Activated CD4-positive, CD25-positive, alpha-beta regulatory T cell treated with anti-CD3 and anti-CD28 coated beads, Interleukin-2, amount 50 U/mL, for 24 hours (primary cell): Measurements from ENCODE around the gene RAD23A.
"Not testable (repeated sequence)": the region's sequence is repeated elsewhere in the genome, so short reads cannot be mapped to it uniquely, and the experiment has no call there.

Source experiments
- ATAC-seq, 2 donors: fragments of 150-1000 bp; cut with Tn5 transposase; one replicate each; pipeline ENCODE4 v1.10.0; 2021; ENCODE audit warnings: mild to moderate bottlenecking in 1 of 2, moderate library complexity in 1 of 2

Gene RAD23A

DNA sequence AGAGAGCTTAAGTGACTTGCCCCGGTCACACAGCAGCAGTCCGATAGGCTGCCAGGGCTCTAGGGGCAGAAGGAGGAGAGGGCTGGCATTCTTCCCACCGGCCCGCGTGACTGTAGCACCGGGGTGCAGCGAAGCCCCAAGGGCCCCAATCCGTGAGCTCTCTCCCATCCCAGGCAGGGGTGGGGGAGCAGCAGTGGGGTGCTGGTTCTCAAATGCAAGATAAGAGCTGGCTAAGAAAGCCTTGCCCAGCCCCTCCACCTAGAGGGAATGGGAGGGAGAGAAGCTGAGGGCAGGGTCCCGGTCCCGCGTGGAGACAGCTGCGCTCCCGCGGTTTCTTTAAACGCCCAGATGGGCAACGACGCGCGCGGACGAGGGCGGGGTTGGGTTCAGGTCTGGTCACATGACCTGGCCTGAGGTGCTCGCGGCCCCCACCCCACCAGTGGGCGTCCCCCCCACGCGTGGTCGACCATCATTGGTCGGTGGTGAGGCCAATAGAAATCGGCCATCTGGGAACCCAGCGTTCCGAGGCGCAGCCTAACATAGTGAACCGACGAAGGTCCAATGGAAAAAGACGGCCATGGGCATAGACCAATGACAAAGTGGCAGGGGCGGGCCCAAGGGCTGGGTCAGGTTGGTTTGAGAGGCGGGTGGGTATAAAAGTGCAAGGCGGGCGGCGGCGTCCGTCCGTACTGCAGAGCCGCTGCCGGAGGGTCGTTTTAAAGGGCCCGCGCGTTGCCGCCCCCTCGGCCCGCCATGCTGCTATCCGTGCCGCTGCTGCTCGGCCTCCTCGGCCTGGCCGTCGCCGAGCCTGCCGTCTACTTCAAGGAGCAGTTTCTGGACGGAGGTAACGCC is 7.5 kb upstream of the RAD23A start, which contains the start of gene CALR:
Gene CALR, plus strand, starts transcription at position 683 of the 852 bp plus-strand sequence. Its CDS starts 71 bp downstream, at position 754.
- peak; percentile 89 to 92 for ATAC-seq

DNA sequence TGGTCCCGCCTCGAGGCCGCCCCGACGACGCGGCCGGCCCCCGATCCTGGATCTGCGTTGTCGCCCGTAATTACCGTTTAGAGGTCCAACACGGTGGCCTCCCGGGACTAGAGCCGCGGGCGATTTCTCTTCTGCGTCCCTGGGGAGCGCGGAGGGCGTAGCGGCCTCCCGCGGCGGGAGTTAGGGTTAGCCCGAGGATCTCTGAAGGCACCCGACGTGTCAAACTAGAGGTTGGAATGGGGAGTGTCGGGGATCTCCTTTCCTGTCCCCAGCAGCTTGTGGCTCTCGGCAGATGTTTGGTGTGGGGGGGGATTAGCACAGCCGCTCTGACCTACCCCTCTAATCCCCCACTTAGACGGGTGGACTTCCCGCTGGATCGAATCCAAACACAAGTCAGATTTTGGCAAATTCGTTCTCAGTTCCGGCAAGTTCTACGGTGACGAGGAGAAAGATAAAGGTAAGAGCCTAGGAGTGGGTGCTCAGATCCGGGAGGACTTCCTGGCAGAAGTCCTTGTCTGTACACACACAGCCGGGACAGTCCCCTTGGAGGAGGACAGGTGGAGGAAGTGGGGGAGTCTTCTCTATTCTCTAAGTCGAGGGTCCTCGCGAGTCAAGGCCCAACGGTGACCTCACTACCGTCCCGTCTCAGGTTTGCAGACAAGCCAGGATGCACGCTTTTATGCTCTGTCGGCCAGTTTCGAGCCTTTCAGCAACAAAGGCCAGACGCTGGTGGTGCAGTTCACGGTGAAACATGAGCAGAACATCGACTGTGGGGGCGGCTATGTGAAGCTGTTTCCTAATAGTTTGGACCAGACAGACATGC is 6.7 kb upstream of the RAD23A start:
- ATAC-seq: peak; percentile 2 to 7

DNA sequence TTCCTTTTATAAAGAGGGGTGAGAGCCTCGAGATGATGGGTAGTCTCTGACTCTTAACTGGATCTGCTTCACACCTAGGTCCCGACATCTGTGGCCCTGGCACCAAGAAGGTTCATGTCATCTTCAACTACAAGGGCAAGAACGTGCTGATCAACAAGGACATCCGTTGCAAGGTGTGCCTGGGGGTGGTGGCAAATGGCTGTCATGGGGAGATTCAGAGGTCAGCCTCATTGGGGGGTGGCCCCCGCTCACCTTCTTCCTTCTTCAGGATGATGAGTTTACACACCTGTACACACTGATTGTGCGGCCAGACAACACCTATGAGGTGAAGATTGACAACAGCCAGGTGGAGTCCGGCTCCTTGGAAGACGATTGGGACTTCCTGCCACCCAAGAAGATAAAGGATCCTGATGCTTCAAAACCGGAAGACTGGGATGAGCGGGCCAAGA is 5.7 kb upstream of the RAD23A start:
- no peak for ATAC-seq

DNA sequence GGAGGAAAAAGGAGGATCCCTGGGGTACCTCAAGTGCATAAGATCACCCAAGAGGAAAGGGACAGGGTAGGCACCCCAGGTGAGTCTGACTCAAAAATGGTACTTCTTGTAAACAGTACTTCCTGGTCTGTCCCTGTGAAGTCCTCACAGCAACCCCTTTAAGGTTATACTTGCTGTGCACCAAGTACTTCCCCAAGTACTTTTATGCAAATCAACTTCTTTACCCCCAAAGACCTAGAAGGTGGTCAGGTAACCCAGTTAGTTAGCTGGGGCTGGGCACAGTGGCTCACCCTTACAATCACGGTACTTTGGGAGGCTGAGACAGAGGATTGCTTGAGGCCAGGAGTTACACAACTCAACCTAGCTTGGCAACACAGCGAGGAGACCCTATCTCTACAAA is 4.8 kb upstream of the RAD23A start:
- ATAC-seq: no peak

DNA sequence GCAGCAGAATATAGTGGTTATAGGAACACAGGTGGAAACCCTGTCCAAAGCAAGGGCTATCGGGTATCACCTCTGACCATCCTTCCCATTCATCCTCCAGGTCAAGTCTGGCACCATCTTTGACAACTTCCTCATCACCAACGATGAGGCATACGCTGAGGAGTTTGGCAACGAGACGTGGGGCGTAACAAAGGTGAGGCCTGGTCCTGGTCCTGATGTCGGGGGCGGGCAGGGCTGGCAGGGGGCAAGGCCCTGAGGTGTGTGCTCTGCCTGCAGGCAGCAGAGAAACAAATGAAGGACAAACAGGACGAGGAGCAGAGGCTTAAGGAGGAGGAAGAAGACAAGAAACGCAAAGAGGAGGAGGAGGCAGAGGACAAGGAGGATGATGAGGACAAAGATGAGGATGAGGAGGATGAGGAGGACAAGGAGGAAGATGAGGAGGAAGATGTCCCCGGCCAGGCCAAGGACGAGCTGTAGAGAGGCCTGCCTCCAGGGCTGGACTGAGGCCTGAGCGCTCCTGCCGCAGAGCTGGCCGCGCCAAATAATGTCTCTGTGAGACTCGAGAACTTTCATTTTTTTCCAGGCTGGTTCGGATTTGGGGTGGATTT is 2.1 kb upstream of the RAD23A start:
- ATAC-seq: no peak

DNA sequence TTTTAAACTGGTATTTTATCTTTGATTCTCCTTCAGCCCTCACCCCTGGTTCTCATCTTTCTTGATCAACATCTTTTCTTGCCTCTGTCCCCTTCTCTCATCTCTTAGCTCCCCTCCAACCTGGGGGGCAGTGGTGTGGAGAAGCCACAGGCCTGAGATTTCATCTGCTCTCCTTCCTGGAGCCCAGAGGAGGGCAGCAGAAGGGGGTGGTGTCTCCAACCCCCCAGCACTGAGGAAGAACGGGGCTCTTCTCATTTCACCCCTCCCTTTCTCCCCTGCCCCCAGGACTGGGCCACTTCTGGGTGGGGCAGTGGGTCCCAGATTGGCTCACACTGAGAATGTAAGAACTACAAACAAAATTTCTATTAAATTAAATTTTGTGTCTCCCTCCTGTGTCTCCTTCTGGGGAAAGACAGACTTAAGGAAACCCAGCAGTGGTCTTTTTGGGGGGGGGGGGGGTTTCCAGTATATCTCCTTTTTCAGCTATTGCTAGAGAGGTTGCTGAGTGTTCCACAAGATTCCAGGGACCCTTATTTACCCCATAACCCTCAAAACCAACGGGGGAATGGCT is 1.5 kb upstream of the RAD23A start:
- ATAC-seq: no peak

DNA sequence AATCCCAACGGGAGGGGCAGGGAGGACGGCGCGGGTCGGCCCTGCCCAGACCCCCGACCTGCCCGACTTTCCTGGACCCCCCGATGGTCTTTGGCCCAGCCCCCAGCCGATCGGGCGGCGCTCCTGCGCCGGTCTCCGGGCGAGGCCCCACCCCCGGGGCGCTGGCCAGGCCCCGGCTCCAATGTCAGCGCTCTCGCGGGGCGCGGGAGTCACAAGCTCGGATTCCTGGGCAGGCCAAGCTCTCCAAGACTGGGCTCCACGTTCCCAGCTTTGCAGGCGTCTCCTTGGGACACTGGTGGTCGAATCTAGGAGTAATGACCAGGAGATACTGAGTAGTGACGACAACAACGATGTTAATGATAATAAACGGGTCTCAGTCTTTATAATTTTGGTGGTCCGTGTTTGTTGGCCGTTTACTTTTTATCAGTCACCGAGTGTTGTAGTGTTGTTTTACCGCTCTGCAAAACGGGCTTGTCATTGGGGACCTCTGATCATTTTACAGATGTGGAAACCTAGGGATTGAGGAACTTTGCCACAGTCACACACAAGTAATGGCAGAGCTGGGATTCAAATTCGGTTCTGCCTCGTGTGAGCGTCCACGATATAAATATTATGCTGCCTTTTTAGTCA is 545 bp downstream of the RAD23A start:
- peak; percentile 64 to 71 for ATAC-seq

DNA sequence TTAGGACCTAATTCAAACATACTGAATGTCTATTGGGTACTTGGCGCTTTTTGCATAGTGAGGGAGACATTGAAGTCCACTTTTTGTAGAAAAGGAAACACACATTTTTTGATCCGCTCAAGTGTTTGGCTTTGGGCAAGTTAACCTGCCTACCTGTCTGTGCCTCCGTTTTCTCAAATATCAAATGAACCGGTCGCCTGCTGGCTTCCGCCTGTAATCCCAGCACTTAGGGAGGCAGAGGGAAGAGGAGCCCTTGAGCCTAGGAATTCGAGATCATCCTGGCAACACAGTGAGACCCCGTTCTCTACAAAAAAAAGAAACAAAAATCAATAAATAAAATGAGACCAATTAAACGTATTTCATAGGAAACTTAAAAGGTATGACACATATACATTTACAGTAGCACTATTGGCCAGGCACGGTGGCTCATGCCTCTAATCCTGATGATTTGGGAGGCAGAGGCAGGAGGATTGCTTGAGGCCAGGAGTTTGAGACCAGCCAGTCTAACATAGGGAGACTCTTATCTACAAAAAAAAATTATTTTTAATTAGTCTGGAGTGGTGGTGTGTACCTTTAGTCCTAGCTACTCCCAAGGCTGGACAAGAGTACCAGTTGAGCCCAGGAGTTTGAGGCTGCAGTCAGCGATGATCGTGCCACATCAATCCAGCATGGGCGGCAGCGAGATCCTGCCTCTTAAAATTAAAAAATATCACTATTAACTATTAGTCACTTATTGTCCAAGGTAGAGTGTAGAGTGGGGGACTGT is 1.3 kb downstream of the RAD23A start:
- no peak for ATAC-seq

DNA sequence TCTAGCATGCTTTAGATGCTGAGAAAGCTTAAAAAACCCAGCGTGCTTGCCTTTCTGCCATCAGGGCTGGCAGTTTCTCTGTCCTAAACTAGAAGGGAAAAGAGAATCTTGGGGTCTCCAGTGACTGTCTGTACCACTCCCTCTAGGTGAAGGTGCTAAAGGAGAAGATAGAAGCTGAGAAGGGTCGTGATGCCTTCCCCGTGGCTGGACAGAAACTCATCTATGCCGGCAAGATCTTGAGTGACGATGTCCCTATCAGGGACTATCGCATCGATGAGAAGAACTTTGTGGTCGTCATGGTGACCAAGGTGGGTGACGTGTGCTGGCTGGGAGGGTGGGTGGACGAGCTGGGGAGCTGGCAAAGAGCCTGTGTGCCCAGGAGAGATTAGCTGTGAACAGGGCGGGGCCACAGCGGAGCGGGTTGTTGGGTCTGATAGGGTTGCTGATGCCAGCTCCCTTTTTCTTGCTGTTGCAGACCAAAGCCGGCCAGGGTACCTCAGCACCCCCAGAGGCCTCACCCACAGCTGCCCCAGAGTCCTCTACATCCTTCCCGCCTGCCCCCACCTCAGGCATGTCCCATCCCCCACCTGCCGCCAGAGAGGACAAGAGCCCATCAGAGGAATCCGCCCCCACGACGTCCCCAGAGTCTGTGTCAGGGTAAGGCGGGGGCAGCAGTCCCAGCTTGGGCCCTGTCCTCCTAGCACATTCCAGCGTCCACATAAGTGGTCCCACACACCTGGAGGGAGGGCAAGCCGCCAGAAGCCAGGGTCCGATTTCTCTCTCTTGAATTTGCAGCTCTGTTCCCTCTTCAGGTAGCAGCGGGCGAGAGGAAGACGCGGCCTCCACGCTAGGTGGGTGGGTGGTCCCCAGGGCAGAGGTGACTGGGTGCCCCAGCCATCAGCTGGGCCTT is 2.3 kb downstream of the RAD23A start:
- no peak for ATAC-seq

DNA sequence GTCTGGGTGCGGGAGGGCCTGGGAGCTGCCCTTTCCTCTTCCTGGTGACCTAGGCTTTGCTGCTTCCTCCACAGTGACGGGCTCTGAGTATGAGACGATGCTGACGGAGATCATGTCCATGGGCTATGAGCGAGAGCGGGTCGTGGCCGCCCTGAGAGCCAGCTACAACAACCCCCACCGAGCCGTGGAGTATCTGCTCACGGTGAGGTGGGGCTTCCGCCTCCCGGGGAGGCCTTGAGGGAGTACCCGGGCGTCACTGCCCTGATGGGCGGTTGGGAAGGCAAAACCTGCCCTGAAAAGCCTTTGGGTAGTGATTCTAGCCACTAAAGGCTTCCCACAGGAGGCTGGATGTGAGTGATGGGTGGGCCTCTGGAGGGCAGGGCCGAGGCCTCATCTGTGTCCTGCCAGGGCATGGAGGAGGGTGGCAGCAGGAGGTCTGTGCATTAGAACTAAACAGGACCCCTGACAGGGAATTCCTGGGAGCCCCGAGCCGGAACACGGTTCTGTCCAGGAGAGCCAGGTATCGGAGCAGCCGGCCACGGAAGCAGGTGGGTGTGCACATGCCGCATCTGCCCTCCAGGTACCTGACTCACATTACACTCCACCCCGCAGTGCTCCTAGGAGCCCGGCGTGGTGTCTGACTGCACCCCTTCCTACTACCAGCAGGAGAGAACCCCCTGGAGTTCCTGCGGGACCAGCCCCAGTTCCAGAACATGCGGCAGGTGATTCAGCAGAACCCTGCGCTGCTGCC is 3.1 kb downstream of the RAD23A start:
- ATAC-seq: no peak

DNA sequence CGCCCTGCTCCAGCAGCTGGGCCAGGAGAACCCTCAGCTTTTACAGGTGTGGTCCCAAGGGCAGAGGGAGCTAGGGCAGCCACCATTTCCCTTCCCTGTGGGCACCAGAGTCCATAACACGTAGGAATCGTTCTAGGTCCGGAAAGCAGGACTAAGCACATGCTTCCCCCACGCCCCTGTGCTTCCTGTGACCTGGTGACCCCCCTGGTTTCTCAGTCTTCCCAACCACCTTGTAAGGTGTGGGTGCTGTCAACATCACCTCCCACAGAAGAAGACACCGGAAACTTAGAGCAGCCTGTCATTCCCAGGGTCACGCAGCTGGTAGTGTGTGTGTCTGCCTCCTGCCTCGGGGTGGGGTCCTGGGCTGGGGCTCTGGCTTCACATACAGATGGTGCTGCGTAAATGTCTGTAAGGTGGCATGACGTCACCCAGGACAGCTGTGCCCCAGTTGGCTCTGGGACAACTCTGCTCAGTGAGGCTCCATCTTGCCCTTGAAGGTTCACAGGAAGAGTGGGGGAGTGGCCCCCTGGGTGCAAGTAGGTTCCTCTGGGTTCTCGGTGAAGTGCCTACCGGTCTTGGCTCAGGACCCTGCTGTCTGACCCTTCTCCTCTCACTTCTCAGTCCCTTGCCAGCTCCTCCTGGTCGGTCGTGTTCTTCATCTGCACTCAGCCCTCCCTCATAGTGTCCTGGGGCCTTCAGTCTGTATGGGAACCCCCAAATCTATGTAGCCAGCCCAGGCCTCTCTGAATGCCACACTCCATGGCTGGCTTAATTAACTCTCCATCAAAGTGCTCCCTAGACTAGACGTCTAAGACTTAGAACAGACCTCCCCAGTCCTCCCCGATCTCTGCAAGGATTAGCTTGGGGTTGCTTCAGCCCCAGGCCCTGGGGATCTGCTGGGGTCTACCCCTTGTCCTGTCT is 4.0 kb downstream of the RAD23A start:
- ATAC-seq: no peak

DNA sequence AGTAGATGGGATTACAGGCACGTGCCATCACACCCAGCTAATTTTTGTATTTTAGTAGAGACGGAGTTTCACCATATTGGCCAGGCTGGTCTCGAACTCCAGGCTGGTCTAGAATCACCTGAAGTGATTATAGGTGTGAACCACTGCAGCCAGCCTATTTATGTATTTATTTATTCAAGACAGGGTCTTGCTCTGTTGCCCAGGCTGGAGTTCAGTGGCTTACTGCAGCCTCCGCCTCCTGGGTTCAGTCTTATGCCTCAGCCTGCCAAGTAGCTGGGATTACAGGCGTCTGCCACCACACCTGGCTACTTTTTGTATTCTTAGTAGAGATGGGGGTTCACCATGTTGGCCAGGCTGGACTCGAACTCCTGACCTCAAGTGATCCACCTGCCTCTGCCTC is 6.4 kb downstream of the RAD23A start:
- not testable (repeated sequence) for ATAC-seq

DNA sequence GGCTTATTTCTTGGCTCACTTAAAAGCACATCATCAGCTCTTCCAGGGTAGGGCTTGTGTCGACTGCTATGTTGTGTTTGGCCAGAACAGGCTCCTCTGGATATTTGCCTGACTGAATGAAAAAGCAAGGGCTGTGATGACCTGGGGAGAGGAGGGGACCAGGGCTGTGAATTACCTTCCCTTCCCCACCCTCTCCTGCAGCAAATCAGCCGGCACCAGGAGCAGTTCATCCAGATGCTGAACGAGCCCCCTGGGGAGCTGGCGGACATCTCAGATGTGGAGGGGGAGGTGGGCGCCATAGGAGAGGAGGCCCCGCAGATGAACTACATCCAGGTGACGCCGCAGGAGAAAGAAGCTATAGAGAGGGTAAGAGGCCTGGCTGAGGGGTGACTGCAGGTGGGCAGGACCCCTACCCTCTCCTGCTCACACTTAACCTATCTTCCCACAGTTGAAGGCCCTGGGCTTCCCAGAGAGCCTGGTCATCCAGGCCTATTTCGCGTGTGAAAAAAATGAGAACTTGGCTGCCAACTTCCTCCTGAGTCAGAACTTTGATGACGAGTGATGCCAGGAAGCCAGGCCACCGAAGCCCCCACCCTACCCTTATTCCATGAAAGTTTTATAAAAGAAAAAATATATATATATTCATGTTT is 7.0 kb downstream of the RAD23A start:
- no peak for ATAC-seq

DNA sequence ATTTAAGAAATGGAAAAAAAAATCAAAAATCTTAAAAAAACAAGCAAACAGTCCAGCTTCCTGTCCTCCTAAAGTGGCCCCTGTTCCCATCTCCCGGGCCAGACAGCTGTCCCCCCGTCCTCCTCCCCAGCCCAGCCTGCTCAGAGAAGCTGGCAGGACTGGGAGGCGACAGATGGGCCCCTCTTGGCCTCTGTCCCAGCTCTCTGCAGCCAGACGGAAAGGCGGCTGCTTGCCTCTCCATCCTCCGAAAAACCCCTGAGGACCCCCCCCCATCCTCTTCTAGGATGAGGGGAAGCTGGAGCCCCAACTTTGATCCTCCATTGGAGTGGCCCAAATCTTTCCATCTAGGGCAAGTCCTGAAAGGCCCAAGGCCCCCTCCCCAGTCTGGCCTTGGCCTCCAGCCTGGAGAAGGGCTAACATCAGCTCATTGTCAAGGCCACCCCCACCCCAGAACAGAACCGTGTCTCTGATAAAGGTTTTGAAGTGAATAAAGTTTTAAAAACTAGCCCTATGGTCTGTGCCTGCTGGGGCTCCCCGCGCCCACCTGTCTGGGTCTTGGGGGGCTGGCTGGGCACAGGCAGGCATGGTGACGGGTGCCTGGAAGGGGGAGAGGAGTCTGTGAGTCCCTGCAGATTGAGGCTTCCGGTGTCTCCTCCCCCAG is 7.6 kb downstream of the RAD23A start:
- no peak for ATAC-seq

DNA sequence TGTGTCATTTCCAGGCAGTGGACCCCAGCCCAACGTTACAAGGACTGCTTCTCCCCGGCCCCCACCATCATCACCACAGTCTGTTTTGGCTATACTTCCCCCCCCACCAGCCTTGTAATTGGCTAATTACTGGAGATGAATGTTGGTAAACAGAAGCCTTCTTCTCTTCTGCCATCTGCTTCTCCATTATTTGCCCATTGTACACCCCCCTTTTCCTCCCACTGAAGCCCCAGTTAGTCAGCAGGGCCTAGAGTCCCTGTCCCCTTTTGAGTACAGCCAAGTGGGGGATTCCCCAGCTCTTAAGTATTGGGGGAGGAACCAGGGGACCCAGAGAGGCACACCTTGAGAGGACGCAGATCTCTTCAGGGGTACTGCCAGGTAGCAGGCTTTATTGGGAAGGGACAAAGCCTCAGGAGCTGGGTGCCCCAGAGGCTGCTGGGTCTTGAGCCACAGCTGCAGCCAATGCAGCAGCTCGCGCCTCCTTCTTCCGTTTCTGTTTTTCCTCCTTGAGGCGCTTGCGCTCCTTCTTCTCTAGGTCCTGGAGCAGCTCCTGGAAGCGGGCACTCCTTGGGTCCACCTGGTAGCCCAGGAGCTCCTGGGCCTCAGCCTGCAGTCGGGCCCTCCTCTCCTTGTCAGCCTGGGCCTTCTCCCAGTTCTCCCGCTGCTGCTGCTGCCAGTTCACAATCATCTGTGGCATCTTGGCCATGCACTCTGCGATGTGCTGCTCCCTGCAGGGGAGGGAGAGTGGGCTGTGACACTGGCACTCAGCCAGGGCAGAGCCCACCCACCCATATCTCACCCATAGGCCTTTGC is 8.3 kb downstream of the RAD23A start:
- ATAC-seq: peak in 1 of 2 donors; percentile 15

DNA sequence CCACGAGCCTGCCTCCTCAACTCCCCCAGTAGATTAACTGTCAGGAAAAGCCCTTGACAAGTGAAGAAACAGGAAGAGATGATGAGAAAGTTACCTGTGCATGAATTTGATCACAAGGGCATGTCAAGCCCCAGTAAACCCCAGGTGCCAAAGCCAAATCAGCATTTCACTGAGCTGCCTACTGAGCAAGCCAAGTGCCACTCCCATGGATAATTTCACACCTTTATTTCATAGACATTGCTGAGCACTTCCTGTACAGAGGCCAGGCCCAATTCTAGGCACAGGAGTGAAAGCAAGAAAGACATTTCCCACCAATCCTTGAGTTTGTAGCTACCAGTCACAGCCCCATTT is 8.9 kb downstream of the RAD23A start:
- ATAC-seq: no peak

DNA sequence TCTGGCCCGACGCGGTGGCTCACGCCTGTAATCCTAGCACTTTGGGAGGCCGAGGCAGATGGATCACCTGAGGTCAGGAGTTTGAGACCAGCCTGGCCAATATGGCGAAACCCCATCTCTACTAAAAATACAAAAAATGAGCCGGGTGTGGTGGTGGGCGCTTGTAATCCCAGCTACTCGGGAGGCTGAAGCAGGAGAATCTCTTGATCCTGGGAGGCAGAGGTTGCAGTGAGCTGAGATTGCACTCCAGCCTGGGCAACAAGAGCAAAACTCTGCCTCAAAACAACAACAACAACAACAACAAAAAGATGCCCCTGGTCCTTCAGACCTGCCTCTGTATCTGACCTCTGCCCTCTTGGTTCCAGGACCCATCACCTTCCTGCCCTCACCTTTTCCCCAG is 9.9 kb downstream of the RAD23A start:
- not testable (repeated sequence) for ATAC-seq
